ENCODE measurements around the gene ARFGAP3.
A peak's percentile ranks its signal among the peaks of the same experiment; 100 is the strongest.

Gene ARFGAP3

GRCh38 chr22:42891696-42892095 lies 34.6 kb upstream of the ARFGAP3 start:
- TF ChIP-seq, protein P1, sequence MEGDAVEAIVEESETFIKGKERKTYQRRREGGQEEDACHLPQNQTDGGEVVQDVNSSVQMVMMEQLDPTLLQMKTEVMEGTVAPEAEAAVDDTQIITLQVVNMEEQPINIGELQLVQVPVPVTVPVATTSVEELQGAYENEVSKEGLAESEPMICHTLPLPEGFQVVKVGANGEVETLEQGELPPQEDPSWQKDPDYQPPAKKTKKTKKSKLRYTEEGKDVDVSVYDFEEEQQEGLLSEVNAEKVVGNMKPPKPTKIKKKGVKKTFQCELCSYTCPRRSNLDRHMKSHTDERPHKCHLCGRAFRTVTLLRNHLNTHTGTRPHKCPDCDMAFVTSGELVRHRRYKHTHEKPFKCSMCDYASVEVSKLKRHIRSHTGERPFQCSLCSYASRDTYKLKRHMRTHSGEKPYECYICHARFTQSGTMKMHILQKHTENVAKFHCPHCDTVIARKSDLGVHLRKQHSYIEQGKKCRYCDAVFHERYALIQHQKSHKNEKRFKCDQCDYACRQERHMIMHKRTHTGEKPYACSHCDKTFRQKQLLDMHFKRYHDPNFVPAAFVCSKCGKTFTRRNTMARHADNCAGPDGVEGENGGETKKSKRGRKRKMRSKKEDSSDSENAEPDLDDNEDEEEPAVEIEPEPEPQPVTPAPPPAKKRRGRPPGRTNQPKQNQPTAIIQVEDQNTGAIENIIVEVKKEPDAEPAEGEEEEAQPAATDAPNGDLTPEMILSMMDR (IDR thresholded peaks at IDR 0.05; ENCODE audit: low read depth, low read length), result no peak
- no peak overlapping the region for H3K4me3 ChIP-seq (replicated peaks in 1 of 2; ENCODE audit: low read depth in 2 of 2, low read length in 2 of 2)
- no peak for DNase-seq (ENCODE audit: low read depth in 2 of 2)

DNA sequence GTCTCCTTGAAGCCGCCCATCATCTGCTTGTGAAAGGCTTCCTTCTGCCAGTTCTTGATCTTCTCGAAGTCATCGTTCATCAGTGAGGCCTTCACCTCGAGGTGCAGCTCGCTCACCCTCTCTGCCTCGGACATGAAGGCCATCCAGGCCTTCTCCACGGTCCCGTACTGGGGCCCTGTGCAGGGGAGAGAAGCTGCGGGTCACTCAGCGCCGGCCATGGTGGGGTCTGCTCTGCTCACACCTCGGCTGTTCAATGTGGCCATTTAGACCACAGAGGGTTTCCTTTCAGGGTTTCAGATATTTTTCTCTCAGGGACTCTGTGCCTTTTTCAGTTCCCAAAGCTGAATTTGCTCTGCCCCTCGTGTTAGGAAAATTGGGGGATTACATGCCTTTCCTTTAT lies 33.9 kb upstream of the ARFGAP3 start:
- TF ChIP-seq, protein P1 (IDR thresholded peaks at IDR 0.05; ENCODE audit: low read depth, low read length), result no peak
- no peak for DNase-seq (ENCODE audit: low read depth in 2 of 2)
- H3K4me3 ChIP-seq (replicated peaks in 1 of 2; ENCODE audit: low read depth in 2 of 2, low read length in 2 of 2), result no peak overlapping the region

- TF ChIP-seq, protein P1 (IDR thresholded peaks at IDR 0.05; ENCODE audit: low read depth, low read length), result no peak
- no peak overlapping the region for H3K4me3 ChIP-seq (replicated peaks in 1 of 2; ENCODE audit: low read depth in 2 of 2, low read length in 2 of 2)
- DNase-seq (ENCODE audit: low read depth in 2 of 2), result no peak
Measured at GRCh38 chr22:42889304-42889703, 32.2 kb upstream of the ARFGAP3 start.

DNA sequence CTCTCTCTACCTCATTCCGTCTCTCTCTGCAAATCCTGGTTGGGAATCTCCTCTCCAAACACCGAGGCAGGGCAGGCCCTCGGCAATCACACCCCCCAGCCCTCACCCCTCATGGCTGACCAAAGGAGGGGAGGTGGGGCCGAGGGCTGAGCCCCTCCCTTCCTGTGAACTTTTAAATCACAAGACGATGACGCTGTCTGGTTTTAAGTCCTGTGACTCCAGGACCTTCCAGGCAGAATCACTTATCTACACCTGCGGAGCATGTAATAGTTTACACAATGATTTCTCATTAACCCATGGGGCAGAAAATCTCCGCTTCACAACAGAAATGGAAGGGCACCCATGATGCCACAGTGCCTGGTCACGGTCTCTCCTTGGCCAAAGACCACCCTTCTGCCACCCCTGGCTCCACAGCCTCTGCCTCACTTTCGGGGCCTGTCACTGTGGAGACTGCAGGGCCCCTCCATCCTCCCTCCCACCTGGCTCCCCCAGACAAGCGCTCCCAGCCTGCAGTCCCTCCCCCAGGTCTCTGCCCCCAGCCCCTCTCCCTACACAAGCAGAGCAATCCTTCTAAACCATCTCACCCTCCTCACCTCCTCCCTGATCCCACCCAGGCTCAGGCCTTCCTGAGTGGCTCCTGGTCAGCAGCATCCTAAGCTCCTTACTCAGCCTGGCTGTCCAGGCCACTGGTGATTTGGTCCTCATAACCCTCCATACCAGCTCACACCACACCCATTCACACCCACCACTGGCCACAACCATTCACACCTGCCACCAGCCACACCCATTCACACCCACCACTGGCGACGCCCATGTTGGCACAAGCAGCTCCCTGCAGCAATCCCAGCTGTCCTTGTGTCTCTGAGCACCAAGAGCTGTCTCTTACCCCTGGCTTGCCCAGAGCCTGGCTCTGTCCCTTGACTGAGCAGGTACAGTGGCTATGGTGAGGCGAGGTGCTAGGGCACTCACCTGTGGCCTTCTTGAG lies 30.7 kb upstream of the ARFGAP3 start:
- no peak overlapping the region for H3K4me3 ChIP-seq (replicated peaks in 1 of 2; ENCODE audit: low read depth in 2 of 2, low read length in 2 of 2)
- DNase-seq (ENCODE audit: low read depth in 2 of 2), result no peak
- TF ChIP-seq, protein P1 (IDR thresholded peaks at IDR 0.05; ENCODE audit: low read depth, low read length), result no peak

GRCh38 chr22:42887120-42887519 lies 30.0 kb upstream of the ARFGAP3 start:
- H3K4me3 ChIP-seq (replicated peaks in 1 of 2; ENCODE audit: low read depth in 2 of 2, low read length in 2 of 2), result no peak overlapping the region
- DNase-seq (ENCODE audit: low read depth in 2 of 2), result no peak
- TF ChIP-seq, protein P1 (IDR thresholded peaks at IDR 0.05; ENCODE audit: low read depth, low read length), result no peak

DNA sequence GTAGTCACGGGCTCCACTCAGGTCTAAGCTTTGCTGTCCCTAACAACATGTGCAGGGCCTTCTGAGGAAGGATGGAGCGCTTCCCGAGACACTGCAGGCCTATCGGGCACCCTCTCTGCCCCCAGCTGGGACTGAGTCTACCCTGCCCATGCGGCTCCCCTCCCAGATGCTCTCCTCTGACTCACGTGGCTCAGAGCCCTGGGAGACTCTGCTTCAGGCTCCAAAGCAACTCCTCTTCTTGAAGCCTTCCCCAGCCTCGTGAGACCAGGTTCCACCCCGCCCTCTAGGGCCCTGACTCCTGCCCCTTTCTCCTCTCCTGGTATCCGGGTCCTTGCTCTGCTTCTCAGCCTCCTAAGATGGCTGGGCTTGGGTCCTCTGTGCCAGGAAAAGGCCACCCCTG lies 28.4 kb upstream of the ARFGAP3 start:
- H3K4me3 ChIP-seq (replicated peaks in 1 of 2; ENCODE audit: low read depth in 2 of 2, low read length in 2 of 2), result no peak overlapping the region
- DNase-seq (ENCODE audit: low read depth in 2 of 2), result peak in 1 of 2 donors; percentile 18
- TF ChIP-seq, protein P1 (IDR thresholded peaks at IDR 0.05; ENCODE audit: low read depth, low read length), result no peak
